ENCODE data around the gene MCAT. TPM values are rescaled to one million over a fixed set of nuclear protein-coding genes. Genes with fewer than 3 reads are reported as not detected.
"Not testable (repeated sequence)": the region's sequence is repeated elsewhere in the genome, so short reads cannot be mapped to it uniquely, and the experiment has no call there.

The MCAT gene
- total RNA-seq, 1 donor from 2014 or later = 6.8 TPM

- no peak for DNase-seq (ENCODE audit: low read depth in 2 of 2)
Observed at GRCh38 chr22:43154887-43155536, 11.8 kb upstream of the MCAT start.

GRCh38 chr22:43153899-43154298 lies 10.7 kb upstream of the MCAT start:
- DNase-seq (ENCODE audit: low read depth in 2 of 2) = no peak

- DNase-seq (ENCODE audit: low read depth in 2 of 2) = peak in 1 of 2 donors; percentile 70
Observed at GRCh38 chr22:43152357-43153071, 9.3 kb upstream of the MCAT start.

DNA sequence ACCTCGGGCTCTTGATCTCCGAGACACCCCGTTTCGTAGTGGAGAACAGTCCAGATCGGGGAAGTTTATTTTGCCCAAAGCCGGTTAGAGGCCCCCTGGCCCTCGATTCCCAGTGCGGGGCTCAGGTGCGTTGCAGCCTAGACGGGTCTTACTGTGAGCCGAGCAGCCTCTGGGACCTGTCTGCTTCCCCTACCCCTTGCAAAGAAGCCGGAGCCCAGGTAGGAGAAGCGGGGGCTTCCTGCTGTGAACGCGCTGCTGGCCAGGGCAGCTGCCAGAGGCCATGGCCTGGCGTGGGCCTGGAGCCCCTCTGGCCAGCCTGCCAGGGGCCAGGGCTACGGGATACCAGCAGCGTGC lies 8.8 kb upstream of the MCAT start:
- DNase-seq (ENCODE audit: low read depth in 2 of 2) = no peak

DNA sequence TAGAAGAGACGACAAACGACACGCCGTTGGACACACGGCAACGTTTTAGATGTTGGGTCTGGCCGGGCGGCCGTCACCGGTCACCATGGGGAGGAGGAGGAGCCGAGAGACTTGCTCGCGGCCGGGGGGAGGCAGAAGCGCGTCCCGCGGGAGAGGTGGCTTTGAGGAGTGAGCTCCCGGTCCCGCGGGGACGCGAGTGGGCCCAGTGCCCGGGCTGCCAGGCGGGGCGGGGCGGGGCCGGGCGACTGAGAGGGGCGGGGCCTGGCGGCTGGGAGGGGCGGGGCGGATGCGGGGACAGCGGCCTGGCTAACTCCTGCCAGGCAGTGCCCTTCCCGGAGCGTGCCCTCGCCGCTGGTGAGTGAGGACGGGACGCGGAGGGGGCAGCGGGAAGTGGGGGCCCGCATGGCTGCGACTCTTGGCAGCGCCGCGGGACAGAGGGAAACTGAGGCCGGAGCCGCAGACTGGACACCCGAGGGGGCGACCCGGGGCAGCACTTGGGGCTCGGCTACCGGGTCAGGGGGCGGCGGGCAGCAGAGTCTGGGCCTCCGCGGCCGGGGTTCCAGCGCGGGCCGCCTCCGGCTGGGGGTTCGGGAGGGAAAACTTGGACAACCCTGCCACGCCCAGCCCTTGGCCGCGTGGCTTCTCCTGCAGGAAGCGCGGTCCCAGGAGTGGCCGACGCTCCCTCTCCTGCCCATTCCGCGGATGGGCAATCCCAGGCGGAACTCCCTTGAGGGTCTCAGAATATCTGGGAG lies 8.2 kb upstream of the MCAT start, which contains the start of gene TSPO:
TSPO (plus strand) TSS at position 309 of the 752 bp plus-strand sequence. CDS start 7,680 bp downstream, outside the sequence.
- DNase-seq (ENCODE audit: low read depth in 2 of 2) = peak in 1 of 2 donors; percentile 60

- no peak for DNase-seq (ENCODE audit: low read depth in 2 of 2)
Observed at GRCh38 chr22:43150731-43151206, 7.6 kb upstream of the MCAT start.

- DNase-seq (ENCODE audit: low read depth in 2 of 2) = no peak
Observed at GRCh38 chr22:43148581-43148980, 5.4 kb upstream of the MCAT start.

- DNase-seq (ENCODE audit: low read depth in 2 of 2) = no peak
Observed at GRCh38 chr22:43147821-43148220, 4.6 kb upstream of the MCAT start.

GRCh38 chr22:43146332-43146731 lies 3.1 kb upstream of the MCAT start:
- DNase-seq (ENCODE audit: low read depth in 2 of 2) = not testable (repeated sequence)

DNA sequence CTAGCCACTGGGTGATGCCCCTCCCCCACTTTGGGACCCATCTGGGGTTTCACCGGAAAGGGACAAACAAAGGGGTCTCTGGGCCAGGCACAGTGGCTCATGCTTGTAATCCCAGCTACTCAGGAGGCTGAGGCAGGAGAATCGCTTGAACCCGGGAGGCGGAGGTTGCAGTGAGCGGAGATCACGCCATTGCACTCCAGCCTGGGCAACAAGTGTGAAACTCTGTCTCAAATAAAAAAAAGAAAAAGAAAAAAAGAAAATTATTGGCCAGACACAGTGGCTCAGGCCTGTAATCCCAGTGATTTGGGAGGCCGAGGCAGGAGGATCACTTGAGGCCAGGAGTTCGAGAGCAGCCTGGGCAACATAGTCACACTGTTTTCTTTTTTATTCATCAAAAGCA lies 2.2 kb upstream of the MCAT start:
- not testable (repeated sequence) for DNase-seq (ENCODE audit: low read depth in 2 of 2)

DNA sequence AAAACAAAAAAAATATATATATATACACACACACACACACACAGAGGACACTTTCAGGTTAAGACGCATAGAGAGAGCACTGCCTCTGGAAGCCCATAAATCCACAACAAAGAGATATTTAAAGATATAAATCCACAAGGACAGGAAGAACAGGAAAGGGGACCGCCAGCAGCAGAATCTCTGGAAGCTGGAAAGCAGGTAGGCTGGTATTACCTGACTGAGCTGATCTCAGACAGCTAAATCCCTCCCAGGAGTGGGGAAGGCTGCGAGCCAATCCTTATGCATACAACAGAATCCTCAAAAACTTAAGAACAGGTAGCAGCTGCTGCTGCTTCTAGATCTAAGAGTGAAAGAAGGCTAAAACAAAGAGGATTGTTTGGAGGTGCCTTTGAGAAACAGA lies 1.8 kb upstream of the MCAT start:
- no peak for DNase-seq (ENCODE audit: low read depth in 2 of 2)

- no peak for DNase-seq (ENCODE audit: low read depth in 2 of 2)
Observed at GRCh38 chr22:43136801-43137200, 6.4 kb downstream of the MCAT start.

GRCh38 chr22:43136255-43136654 lies 6.9 kb downstream of the MCAT start:
- DNase-seq (ENCODE audit: low read depth in 2 of 2) = peak; percentile 30 to 64

- DNase-seq (ENCODE audit: low read depth in 2 of 2) = no peak
Observed at GRCh38 chr22:43135565-43135964, 7.6 kb downstream of the MCAT start.

DNA sequence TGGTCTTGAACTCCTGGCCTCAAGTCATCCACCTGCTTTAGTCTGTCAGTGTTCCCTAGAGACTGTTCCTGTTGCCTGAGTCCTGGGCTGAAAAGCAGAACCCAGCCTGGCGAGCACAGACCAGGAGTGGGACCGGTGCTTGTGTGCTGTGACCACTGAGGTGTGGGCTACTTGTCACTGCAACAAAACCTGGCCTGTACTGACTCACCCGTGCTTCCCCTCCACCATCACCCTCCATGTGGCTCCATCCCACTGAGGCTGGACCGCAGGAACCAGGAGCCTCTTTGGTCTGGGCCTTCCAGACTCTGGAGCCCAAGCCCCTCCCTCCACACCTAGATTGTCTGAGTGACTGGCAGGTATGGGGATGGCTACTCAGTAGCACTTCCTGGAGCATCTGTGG lies 8.6 kb downstream of the MCAT start:
- no peak for DNase-seq (ENCODE audit: low read depth in 2 of 2)

DNA sequence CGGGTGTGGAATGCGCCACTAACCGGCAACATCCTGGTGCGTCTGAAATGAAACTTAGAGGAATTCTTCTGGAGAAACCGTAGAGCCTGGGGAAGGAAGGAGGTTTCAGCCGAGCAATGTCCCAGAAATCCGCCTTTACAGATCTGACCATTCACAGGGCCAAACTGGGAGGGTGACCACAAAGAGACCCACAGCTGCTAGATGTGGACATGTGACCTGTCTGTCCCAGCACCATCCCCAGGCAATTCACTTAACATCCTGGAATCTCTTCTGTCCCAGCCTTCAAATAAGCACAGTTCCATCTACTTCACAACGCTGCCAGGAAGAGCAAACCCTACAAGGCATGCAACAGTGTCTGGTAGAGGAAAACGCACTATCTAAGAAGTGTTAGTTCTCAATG lies 9.8 kb downstream of the MCAT start:
- DNase-seq (ENCODE audit: low read depth in 2 of 2) = no peak

DNA sequence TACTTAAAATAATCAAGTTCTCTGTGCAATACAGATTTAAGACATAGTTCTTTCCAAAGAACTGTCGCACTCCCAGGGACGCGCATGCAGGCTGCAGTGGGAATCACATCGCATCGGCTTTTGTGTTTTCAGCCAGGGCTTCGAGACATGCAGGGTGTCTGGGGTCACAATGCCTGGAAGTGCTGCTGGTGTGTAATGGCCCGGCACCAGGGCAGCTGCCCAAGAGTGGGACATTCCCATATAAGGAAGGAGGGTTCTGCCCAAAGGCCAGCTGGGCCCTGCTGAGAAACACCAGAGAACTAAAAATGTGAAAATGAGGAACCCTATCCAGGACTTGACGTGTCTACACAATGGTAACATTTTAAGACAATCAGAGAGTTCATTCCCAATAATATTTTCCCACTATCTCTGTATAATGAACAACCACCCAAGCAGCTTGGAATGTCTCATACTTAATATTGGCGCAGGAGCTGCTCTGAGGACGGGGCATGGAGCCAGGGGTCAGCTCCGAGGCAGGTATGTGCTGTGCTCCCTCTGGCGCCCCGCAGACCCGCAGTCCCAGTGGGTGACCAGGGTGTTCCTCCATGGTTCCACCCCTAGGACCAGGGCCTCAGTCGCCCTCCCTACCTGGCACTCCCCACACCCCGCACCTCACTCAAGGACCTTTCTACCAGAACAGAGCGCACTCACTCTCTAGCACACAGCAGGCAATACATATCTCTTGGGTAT lies 11.3 kb downstream of the MCAT start:
- peak in 1 of 2 donors; percentile 37 for DNase-seq (ENCODE audit: low read depth in 2 of 2)

DNA sequence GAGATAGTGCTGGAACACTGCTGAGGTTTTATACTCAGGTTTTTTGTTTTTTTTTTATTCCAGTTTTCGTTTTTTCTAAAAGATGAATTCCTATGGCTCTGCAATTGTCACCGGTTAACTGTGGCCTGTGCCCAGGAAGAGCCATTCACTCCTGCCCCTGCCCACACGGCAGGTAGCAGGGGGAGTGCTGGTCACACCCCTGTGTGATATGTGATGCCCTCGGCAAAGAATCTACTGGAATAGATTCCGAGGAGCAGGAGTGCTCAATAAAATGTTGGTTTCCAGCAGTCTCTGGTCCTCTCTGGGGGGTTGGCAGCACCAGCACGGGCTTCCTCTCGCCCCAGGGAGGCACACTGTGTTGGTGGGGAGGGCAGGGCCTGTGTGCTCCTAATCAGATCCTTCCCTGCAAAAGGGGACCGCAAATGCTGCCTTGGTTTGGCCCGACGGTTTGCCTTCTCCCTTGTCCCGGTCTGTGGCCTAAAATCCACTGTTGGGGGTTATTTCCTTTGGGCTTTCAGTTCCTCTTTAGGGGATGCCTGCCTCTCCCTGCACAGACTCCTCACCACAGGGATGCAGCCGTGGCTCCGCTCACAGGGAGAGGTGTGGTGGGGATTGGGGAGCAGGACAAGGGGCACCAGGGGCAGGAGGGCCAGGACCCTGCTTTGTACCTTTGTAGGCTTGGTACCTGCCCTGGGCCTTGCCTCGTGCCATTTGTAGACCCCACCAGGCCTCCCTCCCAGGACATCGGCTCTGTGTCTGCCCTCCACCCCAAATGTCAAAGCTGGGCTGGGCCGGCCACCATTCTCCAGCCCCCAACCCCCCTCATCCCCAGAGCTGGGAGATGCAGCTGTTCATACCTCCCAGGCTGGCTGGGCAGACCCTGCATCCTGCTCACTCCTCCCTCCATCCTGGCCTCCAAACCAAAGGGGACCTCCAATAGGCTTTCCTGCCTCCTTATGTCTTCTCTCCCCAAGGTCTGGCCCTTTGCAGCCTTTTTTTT lies 13.5 kb downstream of the MCAT start:
- DNase-seq (ENCODE audit: low read depth in 2 of 2) = no peak

DNA sequence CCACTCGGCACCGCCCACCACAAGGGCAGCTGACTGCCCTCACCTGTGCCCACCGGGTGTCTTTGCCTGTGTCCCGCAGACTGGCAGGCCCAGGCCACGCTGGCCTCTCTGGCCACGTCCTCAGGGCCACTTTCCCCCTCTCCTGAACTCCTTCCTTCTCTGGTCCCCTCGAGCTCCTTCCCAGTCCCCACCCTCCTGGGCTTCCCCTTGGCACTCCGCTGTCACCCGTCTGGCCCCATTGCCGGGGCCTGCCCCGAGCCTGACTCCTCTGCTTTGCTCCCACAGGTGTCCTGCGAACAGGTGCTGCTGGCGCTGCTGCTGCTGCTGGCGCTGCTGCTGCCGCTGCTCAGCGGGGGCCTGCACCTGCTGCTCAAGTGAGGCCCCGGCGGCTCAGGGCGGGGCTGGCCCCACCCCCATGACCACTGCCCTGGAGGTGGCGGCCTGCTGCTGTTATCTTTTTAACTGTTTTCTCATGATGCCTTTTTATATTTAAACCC lies 14.2 kb downstream of the MCAT start:
- no peak for DNase-seq (ENCODE audit: low read depth in 2 of 2)

DNA sequence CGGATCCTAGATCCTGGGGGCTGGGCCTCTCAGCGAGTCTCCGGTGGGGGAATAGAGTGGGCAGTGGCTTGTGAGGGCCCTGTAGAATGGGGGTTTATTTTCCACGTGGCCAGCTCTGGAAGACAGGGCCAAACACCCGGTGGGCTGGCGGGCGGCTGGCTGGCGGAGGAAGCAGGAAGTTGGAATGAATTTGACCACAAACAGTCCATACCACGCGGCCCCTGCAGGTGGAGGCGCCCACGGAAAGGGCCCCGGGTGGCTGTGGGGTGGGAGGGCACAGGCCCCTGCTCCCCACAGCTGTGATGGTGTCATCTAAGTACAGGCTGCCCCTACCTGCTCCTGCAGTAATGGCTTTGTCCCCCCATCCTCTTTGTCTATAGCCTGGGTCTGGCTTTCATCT lies 15.1 kb downstream of the MCAT start:
- no peak for DNase-seq (ENCODE audit: low read depth in 2 of 2)
